Stimulated activated CD8-positive, alpha-beta memory T cell treated with anti-CD3 and anti-CD28 coated beads, Interleukin-12 subunit alpha, Interleukin-12 subunit beta, amount 100 ng/mL, for 1 hour (primary cell): ENCODE measurements around the gene PIGX.

ENCODE experiments used
- DNase-seq: peaks from one replicate; pipeline ENCODE4 v3.0.0-alpha.2; 2020; ENCODE audit warnings: low read depth

PIGX gene

GRCh38 chr3:196757876-196758739 lies 45.9 kb downstream of the PIGX start:
- DNase-seq, result no peak

DNA sequence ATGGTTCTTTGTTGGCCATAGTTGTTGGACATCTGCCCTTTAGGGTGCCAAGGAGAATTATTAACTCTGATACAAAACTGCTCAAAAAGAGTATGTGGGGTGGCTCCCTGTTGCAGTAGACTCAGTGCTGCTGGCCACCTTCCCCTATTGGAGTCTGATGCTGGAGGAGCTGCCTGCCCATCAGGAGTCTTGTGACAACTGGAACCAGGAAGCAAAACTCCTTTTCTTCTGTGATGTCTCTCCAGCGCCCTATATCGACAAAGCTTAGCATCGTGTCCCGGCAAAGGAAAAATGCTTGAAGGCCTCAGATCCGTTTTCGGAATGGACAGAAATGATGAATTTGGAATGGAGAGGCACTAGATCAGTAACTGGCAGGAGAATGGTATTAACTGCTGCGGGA lies 51.0 kb downstream of the PIGX start:
- DNase-seq, result no peak

GRCh38 chr3:196765454-196765853 lies 53.3 kb downstream of the PIGX start:
- no peak for DNase-seq

- no peak for DNase-seq
Observed at GRCh38 chr3:196771067-196771466, 58.9 kb downstream of the PIGX start.

DNA sequence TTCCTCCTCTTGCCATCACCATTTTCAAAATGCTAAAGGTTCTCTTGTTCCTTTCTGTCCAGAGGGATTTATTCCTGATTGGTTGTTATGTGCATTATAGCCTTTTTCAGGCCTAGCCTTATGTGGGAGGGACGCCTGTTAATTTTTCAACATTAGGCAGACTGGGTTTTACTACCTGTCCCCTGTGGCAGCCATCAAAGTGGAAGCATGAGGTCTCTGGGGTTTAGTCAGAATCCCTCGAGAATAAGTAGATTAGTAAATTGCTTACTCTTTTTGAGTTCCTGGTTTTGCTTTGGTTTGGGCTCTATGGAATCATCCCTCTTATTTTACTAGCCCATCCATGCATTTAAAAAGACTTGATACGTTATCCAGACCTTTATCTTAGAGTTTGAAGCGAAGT lies 59.9 kb downstream of the PIGX start:
- no peak for DNase-seq

DNA sequence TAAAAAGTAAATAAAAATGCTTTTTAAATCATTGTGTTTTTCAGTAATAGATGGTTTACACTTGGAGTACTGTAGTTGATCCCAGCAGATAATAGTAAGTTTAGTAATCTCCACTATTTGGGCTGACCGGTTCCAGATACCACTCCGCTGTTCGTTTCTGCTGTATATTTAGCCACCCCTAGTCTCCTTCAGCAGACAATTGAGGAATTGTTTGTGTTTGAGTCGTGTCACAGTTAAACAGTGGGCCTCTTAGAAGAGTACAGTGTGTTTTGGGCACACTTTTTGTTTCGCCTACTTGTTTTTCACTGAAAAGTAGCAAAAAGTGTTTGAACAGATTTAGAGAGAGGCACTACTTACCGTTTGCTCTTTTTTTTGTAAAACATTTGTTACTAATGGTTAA lies 60.7 kb downstream of the PIGX start:
- no peak for DNase-seq

- DNase-seq, result no peak
Observed at GRCh38 chr3:196774191-196774820, 62.1 kb downstream of the PIGX start.

- DNase-seq, result no peak
Observed at GRCh38 chr3:196774848-196775422, 62.8 kb downstream of the PIGX start.

- no peak for DNase-seq
Observed at GRCh38 chr3:196775938-196776337, 63.8 kb downstream of the PIGX start.

DNA sequence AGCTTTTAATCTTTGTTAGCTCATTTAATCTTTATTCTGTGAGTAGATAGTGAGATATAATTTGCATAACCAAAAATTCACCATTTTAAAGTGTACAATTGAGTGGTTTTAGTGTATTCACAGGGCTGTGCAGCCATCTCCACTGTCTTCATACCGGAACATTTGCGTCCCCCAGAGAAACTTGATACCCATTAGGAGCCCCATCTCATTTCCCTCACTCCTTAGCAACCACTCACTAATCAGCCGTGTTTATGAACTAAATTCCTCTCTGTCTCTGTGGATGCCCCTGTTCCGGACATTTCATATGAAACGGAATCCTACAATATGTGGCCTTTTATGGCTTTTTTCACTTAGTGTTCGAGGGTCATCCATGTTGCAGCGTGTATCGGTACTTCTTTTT lies 65.7 kb downstream of the PIGX start:
- DNase-seq, result no peak

GRCh38 chr3:196778755-196779154 lies 66.6 kb downstream of the PIGX start:
- DNase-seq, result no peak

DNA sequence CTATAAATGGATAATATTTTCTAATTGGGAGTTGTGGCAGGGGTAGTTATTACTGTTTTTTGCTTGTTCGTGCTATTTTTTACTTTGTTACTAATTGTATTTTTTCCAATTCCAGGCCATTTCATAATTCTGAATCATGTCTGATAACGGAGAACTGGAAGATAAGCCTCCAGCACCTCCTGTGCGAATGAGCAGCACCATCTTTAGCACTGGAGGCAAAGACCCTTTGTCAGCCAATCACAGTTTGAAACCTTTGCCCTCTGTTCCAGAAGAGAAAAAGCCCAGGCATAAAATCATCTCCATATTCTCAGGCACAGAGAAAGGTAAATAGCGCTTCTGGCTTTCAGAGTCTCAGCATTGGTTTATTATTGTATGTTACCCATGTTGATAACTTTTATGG lies 70.3 kb downstream of the PIGX start:
- no peak for DNase-seq
